HG02571 (cell line): ENCODE data around the gene ARHGEF10L.

Source experiments
- ATAC-seq: cut with Tn5 transposase; IDR thresholded peaks from one replicate; pipeline ENCODE4 v1.9.1; 2021; ENCODE audit warnings: mild to moderate bottlenecking, moderate library complexity; ENCODE audit not compliant: unreplicated experiment

Gene ARHGEF10L

GRCh38 chr1:17670587-17671313 lies 131.3 kb downstream of the ARHGEF10L start:
- no peak for ATAC-seq

DNA sequence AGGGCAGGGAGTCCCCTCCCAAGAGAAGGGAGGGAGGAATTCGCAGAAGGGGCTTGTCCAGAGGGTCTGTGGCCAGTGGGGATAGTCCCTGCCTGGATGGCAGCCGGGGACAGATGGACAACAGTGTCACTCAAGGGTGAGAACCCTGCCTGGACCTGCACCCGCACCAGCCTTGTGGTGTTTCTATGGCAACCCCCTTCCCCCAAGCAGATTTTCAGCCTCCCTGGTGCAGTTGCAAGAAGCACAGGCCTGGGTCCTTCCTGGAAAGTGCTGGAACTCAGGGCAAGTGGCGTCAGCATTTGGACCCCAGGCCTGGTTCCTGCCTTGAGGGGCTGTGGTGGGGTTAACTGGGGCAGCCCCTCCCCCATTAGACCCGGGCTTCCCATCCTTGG lies 131.8 kb downstream of the ARHGEF10L start:
- ATAC-seq = no peak

DNA sequence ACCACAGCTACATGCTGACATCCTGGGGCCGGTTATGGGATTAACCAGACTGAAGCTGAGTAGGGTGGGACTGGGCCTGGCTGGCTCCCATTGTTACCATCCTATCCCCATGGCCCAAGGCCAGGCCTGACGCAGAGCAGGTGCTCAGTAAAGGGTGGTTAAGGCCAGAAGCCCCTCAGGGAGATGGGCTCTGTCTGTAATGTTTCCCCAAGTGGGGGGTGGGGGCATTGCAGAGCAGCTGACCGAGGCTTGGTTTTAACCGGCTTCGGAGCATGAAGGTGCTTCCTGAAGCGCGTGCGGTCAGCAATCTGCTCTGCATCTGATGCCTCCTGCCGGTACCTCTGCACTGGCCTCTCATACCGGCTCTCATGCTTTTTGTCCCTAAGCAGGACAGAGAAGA lies 132.2 kb downstream of the ARHGEF10L start:
- no peak for ATAC-seq

GRCh38 chr1:17672226-17672625 lies 132.7 kb downstream of the ARHGEF10L start:
- ATAC-seq = no peak

- ATAC-seq = no peak
Measured at GRCh38 chr1:17673329-17674072, 134.0 kb downstream of the ARHGEF10L start.

GRCh38 chr1:17674726-17675500 lies 135.4 kb downstream of the ARHGEF10L start:
- ATAC-seq = no peak

DNA sequence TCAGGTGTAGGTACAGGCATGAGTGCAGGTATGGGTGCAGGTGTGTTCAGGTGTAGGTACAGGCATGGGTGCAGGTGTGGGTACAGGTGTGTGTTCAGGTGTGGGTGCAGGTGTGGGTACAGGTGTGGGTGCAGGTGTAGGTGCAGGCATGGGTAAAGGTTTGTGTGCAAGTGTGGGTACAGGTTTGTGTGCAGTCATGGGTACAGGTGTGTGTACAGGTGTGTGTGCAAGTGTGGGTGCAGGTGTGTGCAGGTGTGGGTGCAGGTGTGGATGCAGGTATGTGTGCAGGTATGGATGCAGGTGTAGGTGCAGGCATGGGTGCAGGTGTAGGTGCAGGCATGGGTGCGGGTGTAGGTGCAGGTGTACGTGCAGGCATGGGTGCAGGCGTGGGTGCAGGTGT lies 136.2 kb downstream of the ARHGEF10L start:
- ATAC-seq = no peak

- no peak for ATAC-seq
Measured at GRCh38 chr1:17676387-17677060, 137.0 kb downstream of the ARHGEF10L start.

- no peak for ATAC-seq
Measured at GRCh38 chr1:17678011-17678410, 138.5 kb downstream of the ARHGEF10L start.

GRCh38 chr1:17679856-17680255 lies 140.4 kb downstream of the ARHGEF10L start:
- no peak for ATAC-seq

DNA sequence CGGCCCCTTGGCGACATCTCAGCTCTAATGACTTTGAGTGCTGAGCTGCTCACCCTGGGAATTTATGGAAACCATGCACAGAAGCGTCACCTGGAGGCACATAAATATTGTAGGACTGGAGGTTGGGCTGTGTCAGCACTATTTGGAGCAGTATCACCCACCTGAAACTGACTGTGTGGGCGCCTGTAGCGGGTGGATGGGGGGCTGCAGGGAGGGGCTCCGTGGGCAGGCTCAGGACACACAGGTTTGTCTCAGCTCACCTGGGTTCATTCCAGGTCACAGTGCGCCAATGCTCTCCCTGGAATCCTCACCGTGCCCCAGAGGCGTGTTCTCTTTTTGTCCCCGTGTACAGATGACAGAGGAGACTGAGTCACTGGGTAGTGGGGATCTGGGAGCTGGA lies 140.8 kb downstream of the ARHGEF10L start:
- no peak for ATAC-seq

DNA sequence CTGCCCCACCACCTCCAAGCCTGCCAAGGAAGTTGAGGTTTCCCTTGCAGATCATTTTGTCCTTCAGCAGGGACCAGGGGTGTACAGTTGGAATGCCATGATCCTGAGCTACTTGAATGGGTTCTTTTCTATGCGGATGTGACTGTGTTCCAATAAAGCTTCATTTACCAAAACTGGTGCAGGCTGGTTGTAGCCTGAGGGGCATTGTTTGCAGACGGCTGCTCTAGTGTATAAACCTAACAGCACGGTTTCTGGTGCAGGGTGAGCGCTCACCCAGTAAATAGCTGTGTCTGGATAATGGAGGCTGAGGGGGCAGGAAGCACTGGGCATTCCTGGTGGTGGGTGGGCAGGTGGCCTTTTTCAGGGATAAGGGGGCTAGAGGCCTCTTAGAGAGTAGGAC lies 142.9 kb downstream of the ARHGEF10L start:
- ATAC-seq = no peak

DNA sequence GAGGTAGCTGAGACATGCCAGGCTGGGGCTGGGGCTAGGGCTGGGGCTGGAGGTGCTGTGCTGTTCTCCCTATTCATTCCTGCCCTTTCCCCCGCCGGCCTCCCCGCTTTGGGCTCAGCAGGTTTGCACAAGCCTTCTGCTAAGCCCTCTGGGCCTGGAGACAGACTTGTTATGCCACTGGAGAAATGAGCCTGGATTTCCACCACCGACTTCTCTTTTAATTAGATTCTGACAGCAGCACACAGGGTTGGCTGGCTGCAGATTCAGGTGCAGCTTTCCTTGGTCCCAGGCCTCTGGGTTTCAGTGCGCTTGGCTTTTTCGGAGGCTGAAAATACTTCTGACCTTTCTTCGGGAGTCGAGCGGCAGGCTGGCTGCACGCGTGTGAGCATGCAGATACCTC lies 144.1 kb downstream of the ARHGEF10L start:
- no peak for ATAC-seq

DNA sequence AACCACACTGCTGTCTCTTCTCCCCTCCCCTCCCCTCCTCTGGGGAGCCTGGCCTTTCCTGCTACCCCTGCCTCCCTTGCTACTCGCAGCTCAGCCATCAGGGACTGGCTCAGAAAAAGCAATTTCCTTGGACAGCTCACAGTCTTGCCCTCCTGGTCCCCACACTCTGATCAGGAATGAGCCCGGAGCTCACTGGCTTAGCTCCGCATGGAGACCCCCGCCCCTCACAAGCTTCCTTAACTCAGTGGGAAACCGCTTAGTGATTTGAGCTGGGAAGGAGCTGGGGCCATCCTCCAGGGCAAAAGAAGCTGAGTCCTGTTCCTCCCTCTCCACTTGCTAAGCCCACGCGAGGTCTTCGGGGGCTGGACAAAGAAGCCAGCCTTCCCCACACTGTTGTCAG lies 145.3 kb downstream of the ARHGEF10L start:
- no peak for ATAC-seq

- no peak for ATAC-seq
Measured at GRCh38 chr1:17686258-17686657, 146.8 kb downstream of the ARHGEF10L start.

DNA sequence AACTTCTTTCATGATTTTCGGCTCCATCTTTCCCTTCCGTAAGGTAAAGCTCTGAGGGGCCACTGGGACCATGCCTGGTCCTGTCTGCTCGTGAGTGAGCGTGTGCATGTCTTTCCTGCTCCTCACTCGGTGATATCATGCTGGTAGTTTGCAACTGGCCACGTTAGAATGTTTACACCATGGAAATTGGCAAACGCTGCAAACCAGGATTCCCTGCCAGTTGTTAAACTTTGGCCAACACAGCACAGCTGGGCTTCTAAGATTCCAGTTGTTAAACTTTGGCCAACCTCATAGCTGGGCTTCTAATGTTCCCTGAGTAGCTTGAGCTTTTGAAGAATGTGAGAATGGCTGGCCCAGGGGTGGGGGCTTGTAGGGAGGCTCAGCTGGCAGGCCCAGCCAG lies 147.6 kb downstream of the ARHGEF10L start:
- no peak for ATAC-seq

- no peak for ATAC-seq
Measured at GRCh38 chr1:17688217-17688810, 148.8 kb downstream of the ARHGEF10L start.

- ATAC-seq = no peak
Measured at GRCh38 chr1:17689011-17689410, 149.5 kb downstream of the ARHGEF10L start.

GRCh38 chr1:17690906-17691634 lies 151.6 kb downstream of the ARHGEF10L start:
- ATAC-seq = no peak

GRCh38 chr1:17692645-17693044 lies 153.1 kb downstream of the ARHGEF10L start:
- ATAC-seq = no peak
